ENCODE data around the gene CENPA.

DNA sequence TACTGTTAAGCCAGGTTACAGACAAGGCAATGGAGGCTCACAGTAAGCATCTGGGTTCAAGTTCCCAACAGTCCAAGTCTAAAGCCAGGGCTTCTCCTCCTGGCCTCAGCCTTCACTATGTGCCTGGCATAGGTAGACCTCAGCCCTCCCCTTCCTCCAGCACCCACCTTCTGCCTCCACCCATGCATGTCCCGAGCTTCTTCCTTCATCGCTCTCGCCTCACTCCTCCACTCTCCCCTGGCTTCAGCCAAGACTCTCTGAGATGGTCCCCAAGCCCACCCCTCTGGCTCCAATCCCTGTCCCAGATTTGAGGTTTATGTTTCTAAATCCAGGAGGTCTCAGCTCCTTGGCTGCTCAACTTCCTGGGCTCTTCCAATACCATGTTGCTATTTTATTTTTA is 26.9 kb downstream of the CENPA start:
- TF ChIP-seq, protein P1, sequence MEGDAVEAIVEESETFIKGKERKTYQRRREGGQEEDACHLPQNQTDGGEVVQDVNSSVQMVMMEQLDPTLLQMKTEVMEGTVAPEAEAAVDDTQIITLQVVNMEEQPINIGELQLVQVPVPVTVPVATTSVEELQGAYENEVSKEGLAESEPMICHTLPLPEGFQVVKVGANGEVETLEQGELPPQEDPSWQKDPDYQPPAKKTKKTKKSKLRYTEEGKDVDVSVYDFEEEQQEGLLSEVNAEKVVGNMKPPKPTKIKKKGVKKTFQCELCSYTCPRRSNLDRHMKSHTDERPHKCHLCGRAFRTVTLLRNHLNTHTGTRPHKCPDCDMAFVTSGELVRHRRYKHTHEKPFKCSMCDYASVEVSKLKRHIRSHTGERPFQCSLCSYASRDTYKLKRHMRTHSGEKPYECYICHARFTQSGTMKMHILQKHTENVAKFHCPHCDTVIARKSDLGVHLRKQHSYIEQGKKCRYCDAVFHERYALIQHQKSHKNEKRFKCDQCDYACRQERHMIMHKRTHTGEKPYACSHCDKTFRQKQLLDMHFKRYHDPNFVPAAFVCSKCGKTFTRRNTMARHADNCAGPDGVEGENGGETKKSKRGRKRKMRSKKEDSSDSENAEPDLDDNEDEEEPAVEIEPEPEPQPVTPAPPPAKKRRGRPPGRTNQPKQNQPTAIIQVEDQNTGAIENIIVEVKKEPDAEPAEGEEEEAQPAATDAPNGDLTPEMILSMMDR (IDR thresholded peaks at IDR 0.05) = no peak
- TF ChIP-seq POLR2A (IDR thresholded peaks at IDR 0.05) = no peak
